GM19351 (cell line): ENCODE results near the gene TRIM56.
"Not testable (repeated sequence)": the region's sequence is repeated elsewhere in the genome, so short reads cannot be mapped to it uniquely, and the experiment has no call there.

Source experiments
- ATAC-seq: cut with Tn5 transposase; IDR thresholded peaks from one replicate; pipeline ENCODE4 v1.9.1; 2021; ENCODE audit warnings: mild to moderate bottlenecking, moderate library complexity; ENCODE audit not compliant: unreplicated experiment

Gene TRIM56

DNA sequence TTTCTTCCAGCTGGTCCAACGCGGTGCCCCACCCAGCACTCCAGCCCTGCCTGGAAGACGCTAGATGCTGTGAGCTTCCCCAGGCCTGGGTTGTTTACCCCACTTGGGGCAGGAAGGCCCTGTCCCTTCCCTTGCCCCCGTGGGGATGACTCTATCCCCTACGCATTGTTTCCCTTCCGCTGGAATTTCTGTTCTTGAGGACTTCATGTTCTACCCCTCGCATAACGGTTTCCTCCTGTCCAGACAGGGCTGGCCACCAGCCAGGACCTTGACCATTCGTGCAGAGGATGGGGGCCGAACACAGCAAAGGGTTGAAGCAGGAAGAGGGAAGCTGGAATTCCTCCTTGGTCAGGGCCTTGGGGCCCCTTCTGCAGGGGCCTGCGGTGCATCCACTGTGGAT, 27.0 kb downstream of the TRIM56 start:
- no peak for ATAC-seq

DNA sequence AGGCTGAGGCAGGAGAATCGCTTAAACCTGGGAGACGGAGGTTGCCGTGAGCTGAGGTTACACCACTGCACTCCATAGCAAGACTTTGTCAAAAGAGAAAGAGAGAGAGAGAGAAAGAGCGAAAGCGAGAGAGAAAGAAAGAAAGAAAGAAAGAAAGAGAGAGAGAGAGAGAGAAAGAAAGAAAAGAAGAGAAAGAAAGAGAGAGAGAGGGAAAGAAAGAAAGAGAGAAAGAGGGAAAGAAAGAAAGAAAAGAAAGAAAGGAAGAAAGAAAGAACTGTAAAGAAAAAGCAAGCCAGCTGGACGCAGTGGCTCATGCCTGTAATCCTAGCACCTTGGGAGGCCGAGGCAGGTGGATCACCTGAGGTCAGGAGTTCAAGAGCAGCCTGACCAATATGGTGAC, 27.9 kb downstream of the TRIM56 start:
- ATAC-seq = not testable (repeated sequence)

DNA sequence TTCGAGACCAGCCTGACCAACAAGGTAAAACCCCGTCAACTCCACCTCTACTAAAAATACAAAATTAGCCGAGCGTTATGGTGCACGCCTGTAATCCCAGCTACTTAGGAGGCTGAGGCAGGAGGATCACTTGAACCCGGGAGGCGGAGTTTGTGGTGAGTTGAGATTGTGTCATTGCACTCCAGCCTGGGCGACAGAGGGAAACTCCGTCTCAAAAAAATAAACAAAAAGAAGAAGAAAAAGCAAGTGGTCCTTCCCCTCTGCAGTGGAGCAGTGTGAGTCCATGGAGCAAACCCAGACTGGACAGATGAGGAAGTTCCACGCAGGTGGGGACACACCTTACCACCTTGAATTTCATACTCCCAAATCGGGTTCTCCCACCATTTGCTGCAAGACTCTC, 28.6 kb downstream of the TRIM56 start:
- ATAC-seq = no peak

DNA sequence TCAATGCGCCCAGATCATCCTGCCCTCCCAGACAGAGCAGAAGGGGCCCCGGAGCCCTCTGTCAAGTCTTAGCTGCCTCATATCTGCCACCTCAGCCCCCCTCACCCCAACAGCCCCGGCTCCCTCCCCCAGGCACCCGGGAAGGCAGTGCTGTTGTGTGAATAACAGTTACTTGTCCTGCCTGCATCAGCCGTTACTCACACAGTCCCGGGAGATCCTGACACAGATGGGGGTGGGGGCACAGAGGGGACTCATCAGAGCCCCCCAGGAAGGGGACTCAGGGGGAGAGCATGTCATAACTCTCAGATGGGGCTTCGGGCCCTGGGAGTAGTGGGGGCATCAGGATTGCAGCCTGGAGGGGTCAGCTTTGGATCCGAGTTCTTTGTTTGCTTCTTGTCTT, 29.2 kb downstream of the TRIM56 start:
- ATAC-seq = no peak

DNA sequence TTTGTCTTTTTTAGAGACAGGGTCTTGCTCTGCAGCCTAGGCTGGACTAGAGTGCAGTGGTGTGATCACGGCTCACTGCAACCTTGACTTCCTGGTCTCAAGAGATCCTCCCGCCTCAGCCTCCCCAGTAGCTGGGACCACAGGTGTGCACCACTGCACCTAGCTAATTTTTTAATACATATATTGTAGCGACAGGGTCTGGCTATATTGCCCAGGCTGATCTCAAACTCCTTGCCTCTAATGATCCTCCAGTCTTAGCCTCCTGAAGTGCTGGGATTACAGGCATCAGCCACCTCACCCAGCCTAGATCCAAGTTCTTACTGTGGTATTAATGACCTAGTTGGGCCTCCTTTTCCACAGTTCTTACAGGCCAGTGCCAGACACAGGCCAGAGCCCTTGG, 29.9 kb downstream of the TRIM56 start:
- no peak for ATAC-seq

DNA sequence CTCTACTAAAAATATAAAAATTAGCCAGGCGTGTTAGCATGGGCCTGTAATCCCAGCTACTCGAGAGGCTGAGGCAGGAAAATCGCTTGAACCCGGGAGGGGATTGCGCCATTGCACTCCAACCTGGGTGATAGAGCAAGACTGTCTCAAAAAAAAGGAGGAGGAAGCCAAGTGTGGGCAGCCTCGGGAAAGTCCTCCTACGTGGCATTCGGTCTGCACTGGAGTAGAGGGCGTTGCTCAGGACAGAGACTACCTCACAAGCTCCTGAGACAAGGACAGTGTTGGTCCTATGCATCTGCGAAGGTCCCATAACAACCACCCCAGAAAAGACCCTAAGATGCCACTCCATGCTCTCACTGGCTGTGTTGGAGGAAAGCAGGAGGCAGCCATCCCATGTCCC, 31.6 kb downstream of the TRIM56 start:
- ATAC-seq = no peak

DNA sequence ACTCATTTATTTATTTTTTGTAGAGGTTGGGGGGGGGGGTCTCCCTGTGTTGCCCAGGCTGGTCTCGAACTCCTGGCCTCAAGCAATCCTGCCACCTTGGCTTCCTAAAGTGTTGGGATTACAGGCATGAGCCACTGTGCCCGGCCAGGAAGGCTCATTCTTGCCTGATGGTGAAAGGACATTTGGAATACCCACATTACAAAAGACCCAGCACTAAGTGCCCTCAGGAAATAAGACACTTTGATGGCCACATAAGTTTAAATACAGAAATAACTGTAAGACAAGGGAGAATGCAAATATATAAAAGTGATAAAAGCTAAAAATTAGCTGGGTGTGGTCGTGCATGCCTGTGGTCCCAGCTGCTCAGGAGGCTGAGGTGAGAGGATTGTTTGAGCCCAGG, 33.6 kb downstream of the TRIM56 start:
- no peak for ATAC-seq

DNA sequence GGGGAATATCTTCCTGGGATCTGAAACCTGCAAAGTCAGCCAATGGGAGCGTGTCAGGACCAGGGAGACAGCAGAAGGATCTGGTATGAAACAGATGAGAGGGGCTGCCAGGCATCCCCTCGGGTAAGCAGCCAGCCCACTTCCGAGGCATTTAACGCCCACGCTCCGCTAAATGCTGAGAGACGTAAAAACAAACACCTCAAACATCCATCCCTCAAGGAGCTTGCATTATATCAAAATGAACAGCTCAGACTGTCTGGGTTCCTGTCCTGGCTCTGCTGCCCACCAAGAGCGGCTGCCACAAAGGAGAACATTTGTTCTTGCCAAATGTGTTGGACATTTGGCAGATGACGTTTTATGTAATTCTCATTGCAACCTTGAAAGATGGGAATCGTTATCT, 34.6 kb downstream of the TRIM56 start:
- ATAC-seq = no peak

DNA sequence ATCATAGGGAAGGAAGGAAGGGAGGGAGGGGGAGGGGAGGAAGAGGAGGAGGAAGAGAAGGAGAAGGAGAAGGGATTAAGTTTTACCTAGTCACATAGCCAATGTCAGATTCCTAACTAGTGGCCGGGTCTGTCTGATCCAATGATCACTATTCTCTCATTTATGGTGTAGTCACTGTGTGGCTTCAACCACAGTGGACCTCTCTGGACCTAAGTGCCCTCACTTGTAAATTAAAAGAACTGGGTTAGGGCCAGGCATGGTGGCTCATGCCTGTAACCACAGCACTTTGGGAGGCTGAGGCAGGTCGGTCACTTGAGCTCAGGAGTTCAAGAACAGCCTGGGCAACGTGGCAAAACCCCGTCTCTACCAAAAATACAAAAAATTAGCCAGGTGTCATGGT, 35.0 kb downstream of the TRIM56 start:
- no peak for ATAC-seq

DNA sequence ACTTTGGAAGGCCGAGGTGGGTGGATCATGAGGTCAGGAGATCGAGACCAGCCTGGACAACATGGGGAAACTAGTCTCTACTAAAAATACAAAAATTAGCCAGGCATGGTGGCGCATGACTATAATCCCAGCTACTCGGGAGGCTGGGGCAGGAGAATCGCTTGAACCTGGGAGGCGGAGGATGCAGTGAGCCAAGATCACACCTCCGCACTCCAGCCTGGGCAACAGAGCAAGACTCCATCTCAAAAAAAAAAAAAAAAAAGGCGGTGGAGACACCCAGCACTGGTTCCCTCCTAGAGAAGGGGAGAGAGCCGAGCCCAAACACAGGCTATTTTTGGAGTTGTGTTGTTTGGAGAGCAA, 36.3 kb downstream of the TRIM56 start:
- ATAC-seq = not testable (repeated sequence)

DNA sequence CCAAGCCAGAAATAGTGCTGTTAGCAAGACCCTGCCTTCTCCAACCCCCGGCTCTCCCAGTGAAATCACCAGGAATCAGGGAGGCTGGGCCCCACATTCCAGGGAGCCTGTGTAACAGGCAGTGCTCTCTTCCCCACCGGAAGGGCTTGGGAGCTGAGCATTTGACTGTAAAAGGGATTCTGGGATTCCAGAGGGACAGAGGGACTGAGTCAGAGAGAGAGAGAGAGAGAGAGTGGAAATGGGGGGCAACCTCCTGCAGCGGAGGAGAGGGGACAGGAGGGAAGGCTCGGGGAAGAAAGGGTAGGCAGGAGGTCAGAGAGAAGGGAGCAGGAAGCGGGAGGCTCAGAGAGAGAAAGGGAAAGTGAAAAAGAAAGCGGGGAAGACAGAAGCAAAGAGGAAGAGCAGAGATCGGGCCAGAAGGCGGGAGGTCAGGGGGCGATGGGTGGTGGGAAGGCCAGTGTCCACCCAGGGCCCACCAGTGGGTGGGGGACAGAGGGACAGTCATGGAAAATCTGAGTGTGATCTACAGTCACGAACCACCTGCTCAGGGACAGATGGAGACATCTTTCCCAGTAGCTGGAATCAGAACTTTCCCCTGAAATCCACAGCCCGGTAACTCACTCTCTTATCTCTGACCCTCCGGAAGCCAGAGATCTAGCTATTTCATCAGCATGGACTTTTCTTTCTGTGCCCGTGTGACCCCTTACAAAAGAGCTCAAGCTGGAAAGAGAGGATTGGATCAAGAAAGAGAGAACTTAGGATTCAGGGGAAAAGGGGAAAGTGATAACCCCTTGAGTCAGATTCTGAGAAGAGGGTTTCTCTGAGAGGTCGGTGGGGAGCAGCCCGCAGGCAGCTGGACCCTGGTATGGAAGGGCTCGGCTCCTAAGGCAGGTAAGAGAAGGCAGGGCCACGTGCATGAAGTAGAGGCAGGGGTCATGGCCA, 37.0 kb downstream of the TRIM56 start:
- ATAC-seq = no peak

DNA sequence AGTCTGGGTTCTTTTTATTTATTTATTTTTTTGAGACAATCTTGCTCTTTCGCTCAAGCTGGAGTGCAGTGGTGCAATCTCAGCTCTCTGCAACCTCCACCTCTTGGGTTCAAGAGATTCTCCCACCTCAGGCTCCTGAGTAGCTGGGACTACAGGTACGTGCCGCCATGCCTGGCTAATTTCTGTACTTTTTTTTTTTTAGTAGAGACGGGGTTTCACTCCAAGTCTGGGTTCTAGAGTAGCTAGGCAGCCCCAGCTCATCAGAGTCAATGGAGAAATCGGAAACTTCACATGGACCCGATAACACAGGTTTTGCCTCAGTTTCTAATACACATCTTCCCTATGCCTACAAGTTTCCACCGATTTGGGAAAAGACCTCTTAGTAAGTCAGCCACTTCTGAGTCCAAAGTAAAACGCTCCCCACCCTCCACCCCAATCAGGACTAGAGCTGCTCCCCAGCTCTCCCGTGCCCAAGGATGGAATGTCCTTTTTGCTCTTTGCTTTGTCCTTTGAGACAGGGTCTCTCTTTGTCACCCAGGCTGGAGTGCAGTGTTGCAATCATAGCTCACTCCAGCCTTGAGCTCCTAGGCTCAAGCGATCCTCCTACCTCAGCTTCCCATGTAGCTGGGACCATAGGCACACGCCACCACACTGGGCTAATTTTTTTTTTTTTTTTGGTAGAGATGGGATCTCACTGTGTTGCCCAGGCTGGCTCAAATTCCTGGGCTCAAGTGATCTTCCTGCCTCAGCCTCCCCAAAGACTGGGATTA, 37.8 kb downstream of the TRIM56 start:
- no peak for ATAC-seq

DNA sequence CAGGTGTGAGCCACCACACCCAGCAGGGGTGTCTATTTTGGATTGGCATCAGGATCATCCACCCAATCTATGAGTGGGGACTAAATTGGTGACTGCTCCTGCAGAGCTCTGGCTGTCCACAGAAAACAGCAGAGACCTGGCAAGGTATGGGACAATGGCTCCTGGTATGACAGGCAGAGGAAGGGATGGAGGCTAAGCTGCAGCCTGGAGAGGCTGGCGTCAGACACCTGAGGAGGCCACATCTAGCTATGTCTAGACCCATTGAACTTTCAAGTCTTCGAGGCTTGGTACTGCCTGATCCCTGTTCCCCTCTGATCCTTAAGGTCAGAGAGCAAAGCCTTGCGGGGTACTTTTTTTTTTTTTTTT, 38.4 kb downstream of the TRIM56 start:
- ATAC-seq = no peak

DNA sequence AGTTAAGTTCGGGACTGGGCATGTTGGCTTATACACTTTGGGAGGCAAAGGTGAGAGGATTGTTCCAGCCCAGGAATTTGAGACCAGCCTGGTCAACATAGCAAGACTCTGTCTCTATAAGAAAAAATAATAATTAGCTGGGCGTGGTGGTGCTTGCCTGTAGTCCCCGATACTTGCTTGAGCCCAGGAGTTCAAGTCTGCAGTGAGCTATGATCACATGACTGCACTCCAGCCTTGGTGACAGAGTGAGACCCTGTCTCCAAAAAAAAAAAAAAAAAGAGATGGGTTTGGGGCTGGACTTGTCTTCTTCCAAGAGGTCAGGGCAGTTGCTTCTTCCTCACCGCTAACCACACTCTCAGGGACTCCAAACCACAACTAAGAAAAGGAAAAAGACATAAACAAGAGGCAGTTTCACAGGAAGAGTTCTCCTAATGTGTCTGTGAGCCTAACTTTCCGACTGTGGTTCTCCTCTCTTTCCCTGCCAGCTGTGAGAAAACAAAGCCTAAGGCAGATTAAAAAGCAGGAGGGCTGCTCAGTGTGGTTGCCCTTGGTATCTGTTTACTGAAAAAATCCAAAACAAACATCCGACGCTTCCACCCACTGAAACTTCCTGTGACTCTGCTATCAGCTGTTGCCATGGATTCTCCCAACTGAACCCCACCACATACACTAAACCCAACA, 39.2 kb downstream of the TRIM56 start:
- ATAC-seq = no peak

DNA sequence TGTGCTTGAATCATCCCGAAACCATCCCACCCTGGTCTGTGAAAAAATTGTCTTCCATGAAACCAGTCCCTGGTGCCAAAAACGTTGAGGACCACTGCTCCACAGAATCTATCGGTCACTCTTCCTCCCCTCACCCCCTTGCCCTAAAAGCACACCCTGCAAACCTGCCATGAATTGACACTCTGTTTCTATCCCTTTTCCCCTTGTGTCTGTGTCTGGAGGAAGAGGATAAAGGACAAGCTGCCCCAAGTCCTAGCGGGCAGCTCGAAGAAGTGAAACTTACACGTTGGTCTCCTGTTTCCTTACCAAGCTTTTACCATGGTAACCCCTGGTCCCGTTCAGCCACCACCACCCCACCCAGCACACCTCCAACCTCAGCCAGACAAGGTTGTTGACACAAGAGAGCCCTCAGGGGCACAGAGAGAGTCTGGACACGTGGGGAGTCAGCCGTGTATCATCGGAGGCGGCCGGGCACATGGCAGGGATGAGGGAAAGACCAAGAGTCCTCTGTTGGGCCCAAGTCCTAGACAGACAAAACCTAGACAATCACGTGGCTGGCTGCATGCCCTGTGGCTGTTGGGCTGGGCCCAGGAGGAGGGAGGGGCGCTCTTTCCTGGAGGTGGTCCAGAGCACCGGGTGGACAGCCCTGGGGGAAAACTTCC, 40.8 kb downstream of the TRIM56 start:
- peak; percentile 72 for ATAC-seq

DNA sequence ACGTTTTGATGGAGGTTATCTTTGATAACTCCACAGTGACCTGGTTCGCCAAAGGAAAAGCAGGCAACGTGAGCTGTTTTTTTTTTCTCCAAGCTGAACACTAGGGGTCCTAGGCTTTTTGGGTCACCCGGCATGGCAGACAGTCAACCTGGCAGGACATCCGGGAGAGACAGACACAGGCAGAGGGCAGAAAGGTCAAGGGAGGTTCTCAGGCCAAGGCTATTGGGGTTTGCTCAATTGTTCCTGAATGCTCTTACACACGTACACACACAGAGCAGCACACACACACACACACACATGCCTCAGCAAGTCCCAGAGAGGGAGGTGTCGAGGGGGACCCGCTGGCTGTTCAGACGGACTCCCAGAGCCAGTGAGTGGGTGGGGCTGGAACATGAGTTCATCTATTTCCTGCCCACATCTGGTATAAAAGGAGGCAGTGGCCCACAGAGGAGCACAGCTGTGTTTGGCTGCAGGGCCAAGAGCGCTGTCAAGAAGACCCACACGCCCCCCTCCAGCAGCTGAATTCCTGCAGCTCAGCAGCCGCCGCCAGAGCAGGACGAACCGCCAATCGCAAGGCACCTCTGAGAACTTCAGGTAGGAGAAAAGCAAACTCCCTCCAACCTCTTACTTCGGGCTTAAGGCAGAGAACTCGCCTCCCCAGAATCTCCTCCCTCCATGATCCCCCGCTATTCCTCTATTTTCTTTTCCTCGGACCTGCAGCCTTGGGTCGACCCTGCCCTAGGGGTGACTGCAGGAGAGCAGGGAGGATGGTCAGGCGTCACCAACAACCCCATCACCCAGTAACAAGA, 41.6 kb downstream of the TRIM56 start, which contains the start of gene SERPINE1:
Gene SERPINE1, plus strand, starts transcription at position 454 of the 809 bp plus-strand sequence. CDS start 1,290 bp downstream, outside the sequence.
- ATAC-seq = peak; percentile 60

DNA sequence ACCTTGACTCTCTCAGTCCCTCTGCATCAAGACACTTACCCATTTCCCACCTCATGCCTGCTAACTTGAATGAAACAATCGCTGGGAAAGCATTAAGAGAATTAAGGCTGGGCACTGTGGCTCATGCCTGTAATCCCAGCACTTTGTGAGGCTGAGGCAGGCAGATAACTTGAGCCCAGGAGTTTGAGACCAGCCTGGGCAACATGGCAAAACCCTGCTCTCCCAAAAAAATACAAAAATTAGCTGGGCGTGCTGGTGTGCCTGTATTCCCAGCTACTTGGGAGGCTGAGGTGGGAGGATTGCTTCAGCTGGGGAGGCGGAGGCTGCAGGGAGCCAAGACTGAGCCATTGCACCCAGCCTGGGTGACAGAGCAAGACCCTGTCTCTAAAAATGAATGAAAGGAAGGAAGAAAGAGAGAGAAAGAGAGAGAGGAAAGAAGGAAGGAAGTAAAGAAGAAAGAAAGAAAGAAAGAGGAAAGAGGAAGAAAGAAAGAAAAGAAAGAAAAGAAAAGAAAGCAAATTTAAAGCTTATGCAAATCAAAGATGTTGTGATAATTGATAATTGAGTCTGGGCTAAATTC, 42.3 kb downstream of the TRIM56 start:
- no peak for ATAC-seq

DNA sequence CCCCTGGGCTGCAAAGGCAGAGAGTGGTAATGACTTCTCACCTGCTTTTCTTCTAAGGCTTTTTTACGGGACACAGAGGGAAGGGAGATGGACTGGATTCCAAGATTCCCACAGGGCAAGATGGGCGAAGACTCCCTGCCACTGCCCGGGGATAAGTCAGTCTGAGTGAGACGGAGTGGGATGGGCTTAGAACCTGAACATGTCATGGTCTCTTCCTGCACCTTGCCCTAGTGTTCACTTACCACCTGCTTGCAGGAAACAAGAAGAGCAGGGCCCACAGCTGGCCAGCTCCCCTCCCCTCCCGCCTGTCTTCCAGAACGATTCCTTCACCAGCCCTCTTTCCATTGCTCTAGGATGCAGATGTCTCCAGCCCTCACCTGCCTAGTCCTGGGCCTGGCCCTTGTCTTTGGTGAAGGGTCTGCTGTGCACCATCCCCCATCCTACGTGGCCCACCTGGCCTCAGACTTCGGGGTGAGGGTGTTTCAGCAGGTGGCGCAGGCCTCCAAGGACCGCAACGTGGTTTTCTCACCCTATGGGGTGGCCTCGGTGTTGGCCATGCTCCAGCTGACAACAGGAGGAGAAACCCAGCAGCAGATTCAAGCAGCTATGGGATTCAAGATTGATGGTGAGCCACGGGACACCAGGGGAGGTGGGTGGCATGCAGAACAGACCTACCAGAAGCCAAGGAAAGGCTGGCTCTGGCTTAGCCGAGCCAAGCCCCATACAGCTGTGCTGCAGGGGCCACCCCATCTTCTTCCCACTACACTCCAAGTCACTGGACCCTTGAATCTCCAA, 43.0 kb downstream of the TRIM56 start:
- no peak for ATAC-seq

DNA sequence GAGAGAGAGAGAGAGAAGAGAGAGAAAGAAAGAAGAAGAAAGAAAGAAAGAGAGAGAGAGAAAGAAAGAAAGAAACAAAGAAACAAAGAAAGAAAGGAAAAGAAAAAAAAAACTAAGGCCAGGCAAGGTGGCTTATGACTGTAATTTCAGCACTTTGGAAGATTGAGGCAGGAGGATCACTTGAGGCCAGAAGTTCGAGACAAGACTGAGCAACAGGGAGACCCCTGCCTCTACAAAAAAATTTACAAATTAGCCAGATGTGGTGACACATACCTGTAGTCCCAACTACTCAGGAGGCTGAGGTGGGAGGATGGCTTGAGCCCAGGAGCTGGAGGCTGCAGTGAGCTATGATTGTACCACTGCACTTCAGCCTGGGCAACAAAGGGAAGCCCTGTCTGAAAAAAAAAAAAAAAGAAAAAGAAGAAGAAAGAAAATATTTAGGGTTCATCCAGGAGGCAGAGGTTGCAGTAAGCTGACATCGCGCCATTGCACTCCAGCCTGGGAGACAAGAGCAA, 44.4 kb downstream of the TRIM56 start:
- ATAC-seq = no peak
